ENCODE results near the gene CLTC. TPM values are rescaled to one million over a fixed set of nuclear protein-coding genes. Genes with fewer than 3 reads are reported as not detected.

The CLTC gene
- total RNA-seq, 1 donor from 2014 or later = 213 TPM

DNA sequence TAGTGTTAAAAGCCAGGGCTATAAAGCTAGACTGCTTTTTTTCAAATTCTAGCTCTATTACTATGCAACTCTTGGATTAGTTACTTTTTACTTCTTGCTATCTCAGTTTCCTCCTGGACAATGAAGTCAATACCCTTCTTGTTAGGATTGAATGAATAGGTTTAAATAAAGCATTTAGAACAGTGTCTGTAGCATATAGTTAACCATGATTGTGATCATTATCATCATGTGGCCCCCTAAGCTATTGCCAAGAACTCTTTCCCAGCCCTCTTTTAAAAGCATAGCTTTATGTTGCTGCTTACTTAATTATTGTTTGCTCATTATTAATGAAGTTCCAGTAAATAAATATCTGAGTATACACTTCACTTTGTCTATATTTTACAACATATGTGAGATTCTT, 92.2 kb downstream of the CLTC start:
- ATAC-seq (no peak), DNase-seq (ENCODE audit: low spot score) (no peak)
- intact Hi-C loops (cut with DNase I) = no loop called here

DNA sequence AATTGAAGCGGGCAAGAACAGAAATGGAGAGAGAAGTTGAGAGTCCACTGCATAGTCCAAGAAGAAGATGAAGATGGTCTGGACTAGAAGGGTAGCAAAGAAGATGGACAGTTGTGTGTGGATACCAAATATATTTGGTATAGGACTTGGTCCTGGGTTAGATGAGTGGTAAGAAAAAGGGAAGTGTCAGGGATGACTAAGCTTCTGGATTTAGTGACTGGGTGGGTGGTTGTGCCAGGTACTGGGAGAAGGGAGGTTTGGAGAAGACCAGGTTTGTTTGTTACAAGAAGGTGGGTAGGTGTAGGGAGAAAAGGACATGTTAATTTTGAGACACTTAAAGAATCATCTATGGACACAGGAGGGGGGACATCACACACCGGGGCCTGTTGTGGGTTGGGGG, 93.2 kb downstream of the CLTC start:
- intact Hi-C loops (cut with DNase I) = no loop called here
- ATAC-seq (no peak), DNase-seq (ENCODE audit: low spot score) (no peak)

DNA sequence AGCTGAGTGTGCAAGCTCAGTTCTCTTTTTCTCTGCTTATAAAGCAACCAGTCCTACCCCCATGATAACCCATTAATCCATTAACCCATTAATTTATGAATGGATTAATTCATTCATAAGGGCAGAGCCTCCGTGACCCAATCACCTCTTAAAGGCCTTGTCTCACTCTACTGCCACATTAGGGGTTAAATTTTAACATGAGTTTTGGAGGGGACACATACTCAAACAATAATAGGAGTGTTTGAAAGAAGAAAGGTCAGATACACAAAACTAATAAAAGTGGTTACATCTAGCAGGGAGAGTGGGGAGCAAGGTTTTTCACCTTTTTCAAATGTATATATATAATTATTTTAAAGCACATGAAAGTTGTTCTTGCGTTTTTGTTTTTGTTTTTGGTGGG, 94.6 kb downstream of the CLTC start:
- intact Hi-C loops (cut with DNase I) = no loop called here
- DNase-seq (ENCODE audit: low spot score) (no peak), ATAC-seq (no peak)

GRCh38 chr17:59716427-59716826, 96.7 kb downstream of the CLTC start:
- ATAC-seq = no peak

GRCh38 chr17:59719526-59719925, 99.8 kb downstream of the CLTC start:
- intact Hi-C loops (cut with DNase I) = no loop called here
- no peak for DNase-seq (ENCODE audit: low spot score)
- ATAC-seq = no peak

More at GRCh38 chr17:59716427-59716826, 96.7 kb downstream of the CLTC start:
- intact Hi-C loops (cut with DNase I) = no loop called here
- DNase-seq (ENCODE audit: low spot score) = no peak

GRCh38 chr17:59722623-59723022, 102.9 kb downstream of the CLTC start:
- ATAC-seq (no peak), DNase-seq (ENCODE audit: low spot score) (no peak)
- intact Hi-C loops (cut with DNase I) = no loop called here

DNA sequence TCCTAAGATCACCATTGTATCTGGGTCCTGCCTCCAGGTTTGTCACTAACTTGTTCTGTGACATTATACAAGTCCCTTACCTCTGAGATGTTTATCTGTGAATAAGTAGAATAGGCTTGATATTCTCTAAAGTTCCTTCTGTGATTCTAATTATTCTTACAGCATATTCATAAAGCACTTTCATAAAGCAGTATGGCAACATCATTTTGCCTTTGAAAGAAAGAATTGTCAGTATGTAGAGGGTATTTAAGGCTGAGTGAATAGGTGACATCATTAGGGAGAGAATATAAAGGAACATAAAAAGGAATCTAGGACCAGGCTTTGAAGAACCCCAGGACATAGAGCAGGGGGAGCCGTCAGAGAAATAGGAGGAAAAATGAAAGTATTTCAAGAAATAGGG, 103.3 kb downstream of the CLTC start:
- DNase-seq (ENCODE audit: low spot score) (no peak), ATAC-seq (no peak)
- intact Hi-C loops (cut with DNase I) = no loop called here

GRCh38 chr17:59723607-59724006, 103.9 kb downstream of the CLTC start:
- DNase-seq (ENCODE audit: low spot score) (no peak), ATAC-seq (no peak)
- intact Hi-C loops (cut with DNase I) = no loop called here

DNA sequence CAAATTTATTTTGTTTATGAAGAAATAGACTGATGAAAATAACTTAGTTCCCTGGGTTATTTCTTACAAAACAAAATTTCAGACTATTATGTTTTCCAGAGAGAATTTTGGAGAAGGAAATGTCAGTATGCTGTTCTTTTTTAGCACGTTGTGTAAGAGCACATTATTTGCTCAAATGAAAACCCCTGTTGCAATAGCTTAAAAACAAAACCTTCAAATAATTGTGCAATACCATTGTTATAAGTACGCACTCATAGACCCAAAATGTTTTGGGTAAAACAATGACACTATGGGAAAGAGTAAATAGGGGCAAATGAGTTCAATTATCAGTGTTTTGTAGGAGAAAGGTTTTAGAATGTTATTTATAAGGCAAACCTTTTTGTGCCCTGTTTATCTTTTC, 106.0 kb downstream of the CLTC start:
- no peak for DNase-seq (ENCODE audit: low spot score)
- intact Hi-C loops (cut with DNase I) = no loop called here
- ATAC-seq = peak; percentile 93

DNA sequence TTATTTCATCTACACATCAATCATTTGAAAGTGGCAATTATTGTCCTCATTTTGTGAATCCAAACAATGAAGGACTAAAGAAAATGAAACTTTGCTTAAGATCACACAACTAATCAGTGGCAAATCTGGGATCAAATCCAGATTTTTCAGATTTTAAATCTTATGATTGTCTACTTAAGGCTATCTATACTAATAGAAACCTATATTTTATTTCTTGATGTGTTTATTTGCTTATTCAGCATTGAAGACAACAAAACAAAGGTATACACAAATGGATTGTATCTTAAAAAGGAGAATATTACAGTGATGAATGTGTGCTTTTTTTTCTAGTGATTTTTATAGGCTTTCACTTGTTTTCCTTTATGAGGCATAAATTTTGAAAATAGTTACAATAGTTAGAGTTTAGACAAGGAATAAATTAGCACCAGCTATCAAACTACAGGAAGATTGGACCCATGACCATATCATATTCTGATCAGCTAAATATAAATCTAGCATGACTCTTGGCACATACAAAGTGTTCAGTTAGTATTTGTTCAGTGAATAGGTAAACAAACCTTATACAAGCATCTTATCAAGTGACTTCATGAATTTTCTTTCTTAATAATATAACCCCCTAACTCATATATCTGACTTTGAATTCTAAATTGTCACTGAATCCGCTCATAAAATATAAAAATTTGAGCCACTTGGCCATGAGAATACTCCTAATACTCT, 108.3 kb downstream of the CLTC start:
- no peak for DNase-seq (ENCODE audit: low spot score)
- ATAC-seq = no peak
- intact Hi-C loops (cut with DNase I) = no loop called here

DNA sequence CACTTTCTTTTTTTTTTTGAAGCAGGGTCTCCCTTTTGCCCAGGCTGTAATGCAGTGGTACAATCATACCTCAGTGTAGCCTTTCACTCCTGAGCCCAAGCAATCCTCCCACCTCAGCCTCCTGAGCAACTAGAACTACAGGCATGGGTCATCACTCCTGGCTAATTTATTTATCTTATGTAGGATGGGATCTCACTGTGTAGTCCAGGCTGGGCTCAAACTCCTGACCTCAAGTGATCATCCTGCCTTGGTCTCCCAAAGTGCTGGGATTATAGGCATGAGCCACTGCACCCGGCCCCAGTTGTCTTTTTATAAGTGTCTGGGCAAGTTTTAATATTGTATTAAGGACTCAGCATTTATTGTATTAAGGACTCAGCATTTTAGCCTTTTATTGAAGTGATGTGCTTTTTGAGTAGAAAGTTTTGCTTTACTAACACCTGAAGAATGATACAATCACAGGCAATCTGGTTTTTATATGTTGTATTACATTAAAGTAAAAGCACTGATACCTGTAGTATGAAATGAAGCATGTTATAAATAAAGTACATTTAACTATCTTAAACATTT, 110.7 kb downstream of the CLTC start:
- intact Hi-C loops (cut with DNase I) = no loop called here
- DNase-seq (ENCODE audit: low spot score) (no peak), ATAC-seq (no peak)

DNA sequence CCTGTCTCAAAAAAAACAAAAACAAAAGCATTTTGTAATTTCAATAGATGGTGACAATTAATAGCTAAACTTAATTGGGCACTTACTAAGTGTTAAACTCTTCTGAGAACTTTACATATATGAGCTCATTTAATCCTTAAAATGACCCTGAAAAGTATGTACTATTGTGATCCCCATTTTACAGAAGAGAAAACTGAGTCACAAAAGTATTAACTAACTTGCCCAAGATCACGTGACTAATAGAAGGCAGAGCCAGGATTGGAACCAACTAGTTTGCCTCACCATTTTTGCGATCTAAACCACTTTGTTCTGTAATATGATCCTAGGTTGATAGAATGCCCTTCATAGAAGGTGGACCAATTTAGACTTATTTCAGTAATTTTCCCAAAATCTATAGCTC, 114.0 kb downstream of the CLTC start:
- DNase-seq (ENCODE audit: low spot score) = no peak
- intact Hi-C loops (cut with DNase I) = no loop called here
- no peak for ATAC-seq

DNA sequence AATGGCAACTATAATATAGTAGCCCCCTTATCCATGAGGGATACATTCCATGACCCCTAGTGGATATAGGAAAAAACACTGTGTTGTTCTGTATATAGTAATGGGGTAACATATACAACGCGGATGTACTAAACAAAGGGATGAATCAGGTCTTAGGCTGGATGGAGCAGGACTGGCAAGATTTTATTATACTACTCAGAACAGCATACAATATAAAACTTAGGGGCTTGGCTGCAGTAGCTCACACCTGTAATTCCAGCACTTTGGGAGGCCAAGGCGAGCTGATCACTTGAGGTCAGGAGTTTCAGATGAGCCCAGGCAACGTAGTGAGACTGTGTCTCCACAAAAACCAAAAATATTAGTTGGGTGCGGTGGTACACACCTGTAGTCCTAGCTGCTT, 114.5 kb downstream of the CLTC start:
- intact Hi-C loops (cut with DNase I) = no loop called here
- ATAC-seq = no peak
- DNase-seq (ENCODE audit: low spot score) = no peak

GRCh38 chr17:59737324-59737723, 117.6 kb downstream of the CLTC start:
- no peak for DNase-seq (ENCODE audit: low spot score)
- intact Hi-C loops (cut with DNase I) = no loop called here
- no peak for ATAC-seq

- intact Hi-C loops (cut with DNase I) = no loop called here
- ATAC-seq (no peak), DNase-seq (ENCODE audit: low spot score) (no peak)
These were observed 124.1 kb downstream of the CLTC start for GRCh38 chr17:59743842-59744241.

GRCh38 chr17:59745040-59745439, 125.3 kb downstream of the CLTC start:
- intact Hi-C loops (cut with DNase I) = no loop called here
- no peak for DNase-seq (ENCODE audit: low spot score)
- ATAC-seq = no peak

Other genes with a start within 250 kb of the CLTC start
- 34.7 TPM for gene DHX40, start 54.3 kb upstream of the CLTC start, total RNA-seq
- gene PTRH2, start 87.5 kb downstream of the CLTC start, total RNA-seq = 22.0 TPM
- 236 TPM for gene VMP1, start 87.8 kb downstream of the CLTC start, total RNA-seq